CD4-positive, alpha-beta memory T cell (primary cell): Measurements from ENCODE around the gene ZDHHC19. TPM values are rescaled to one million over a fixed set of nuclear protein-coding genes. Genes with fewer than 3 reads are reported as not detected.

ENCODE experiments used
- CTCF ChIA-PET: fragments of 350-600 bp; sonication (Branson Sonifier 250); formaldehyde crosslinking; loops from one replicate; lab custom pipeline; 2021; ENCODE audit warnings: inconsistent platforms; ENCODE audit not compliant: partially characterized antibody; lab: Charles Lee
- POLR2A ChIA-PET: fragments of 350-600 bp; sonication (Branson Sonifier 250); formaldehyde crosslinking; loops from one replicate; lab custom pipeline; 2021; ENCODE audit not compliant: partially characterized antibody; lab: Charles Lee
- DNase-seq, 5 donors: peaks; one replicate each; pipeline versions ENCODE4 v3.0.0 to v3.0.0-alpha.2; 2020 to 2022; ENCODE audit warnings: mixed read lengths in 1 of 5
- H3K27ac ChIP-seq: one replicate; pipeline ENCODE4 v1.7.0; 2013; ENCODE audit warnings: low read depth, low read length
- H3K27me3 ChIP-seq: 2 replicates; pipeline ENCODE4 v1.7.0; 2013; ENCODE audit warnings: mild to moderate bottlenecking, low read length, moderate library complexity; ENCODE audit not compliant: insufficient read depth
- H3K36me3 ChIP-seq: 2 replicates; pipeline ENCODE4 v1.7.0; 2013; ENCODE audit warnings: mild to moderate bottlenecking, low read length, moderate library complexity; ENCODE audit not compliant: insufficient read depth
- H3K4me1 ChIP-seq: 2 replicates; pipeline ENCODE4 v1.7.0; 2013; ENCODE audit warnings: mild to moderate bottlenecking, low read length, moderate library complexity; ENCODE audit not compliant: insufficient read depth
- H3K4me3 ChIP-seq, 2 donors: one replicate each; pipeline ENCODE4 v1.7.0; 2013; ENCODE audit warnings: low read length in 2 of 2, mild to moderate bottlenecking in 1 of 2
- H3K9me3 ChIP-seq, 2 donors: one replicate each; pipeline ENCODE4 v1.7.0; 2013; ENCODE audit warnings: low read length in 2 of 2, control low read depth in 1 of 2; ENCODE audit not compliant: control insufficient read depth in 1 of 2
- H3K27ac Mint-ChIP-seq, 7 donors: one replicate each; pipeline ENCODE4 v1.8.0; 2020 to 2021; ENCODE audit warnings: mixed read lengths in 7 of 7, mild to moderate bottlenecking in 6 of 7, inconsistent platforms in 3 of 7, moderate library complexity in 3 of 7
- H3K27me3 Mint-ChIP-seq, 2 donors: one replicate each; pipeline ENCODE4 v1.8.0; 2020 to 2021; ENCODE audit warnings: mixed read lengths in 2 of 2
- H3K36me3 Mint-ChIP-seq, 2 donors: one replicate each; pipeline ENCODE4 v1.8.0; 2020 to 2021; ENCODE audit warnings: mixed read lengths in 2 of 2, inconsistent platforms in 1 of 2, mild to moderate bottlenecking in 1 of 2
- H3K4me1 Mint-ChIP-seq, 4 donors: one replicate each; pipeline ENCODE4 v1.8.0; 2020 to 2021; ENCODE audit warnings: mixed read lengths in 4 of 4, mild to moderate bottlenecking in 1 of 4
- H3K4me3 Mint-ChIP-seq, 8 donors: one replicate each; pipeline ENCODE4 v1.8.0; 2020 to 2021; ENCODE audit warnings: mixed read lengths in 8 of 8, mild to moderate bottlenecking in 7 of 8, moderate library complexity in 6 of 8, inconsistent platforms in 3 of 8
- H3K9me3 Mint-ChIP-seq, 8 donors: one replicate each; pipeline ENCODE4 v1.8.0; 2020 to 2021; ENCODE audit warnings: mixed read lengths in 8 of 8, mild to moderate bottlenecking in 5 of 8, inconsistent platforms in 3 of 8, moderate library complexity in 1 of 8
- intact Hi-C: fragments of 100-400 bp; cut with micrococcal nuclease; formaldehyde crosslinking; loops from one replicate; pipeline ENCODE4 v1.15.1; 2023
- polyA plus RNA-seq, 2 donors: library from polyadenylated mRNA; unstranded; fragments of 300-500 nt; fragmentation: Illumina TruSeq; gene quantifications; one replicate each; pipeline ENCODE4 v1.2.3, GENCODE V29; 2021
- total RNA-seq, 2 experiments: library from RNA; stranded (reverse); gene quantifications; one replicate each; pipeline ENCODE4 v1.2.3, GENCODE V29; 2021

Gene ZDHHC19
- total and polyA plus RNA-seq, 4 experiments from 2014 or later, result not detected

GRCh38 chr3:196222876-196223595, 11.8 kb upstream of the ZDHHC19 start:
- Histone ChIP-seq H3K27ac (no peak overlapping the region), H3K9me3 (no peaks in the 10 kb centered on the region), H3K4me3 (no peak overlapping the region), H3K36me3 (no peaks in the 10 kb centered on the region), H3K4me1 (peaks cover 13% of the 10 kb centered on the region), H3K27me3 (no peaks in the 10 kb centered on the region)
- DNase-seq, result no peak
- H3K36me3 Mint-ChIP-seq, result no peaks in the 10 kb centered on the region
- ChIA-PET CTCF (no interaction called here), POLR2A (interaction anchor here (0.6 to 1.2 kb wide), 2 partner anchors 11 to 44 kb away, joined by 3 read pairs; no protein-coding TSS in a partner anchor)
- no peaks in the 10 kb centered on the region for H3K27me3 Mint-ChIP-seq
- peak overlapping the region in 1 of 7 donors; percentile 11 for H3K27ac Mint-ChIP-seq
- no peak overlapping the region for H3K4me3 Mint-ChIP-seq
- peaks cover 0 to 2% (median 0%) of the 10 kb centered on the region in 8 donors for H3K9me3 Mint-ChIP-seq
- peaks cover 3 to 12% (median 10%) of the 10 kb centered on the region in 4 donors for H3K4me1 Mint-ChIP-seq
- intact Hi-C loops, result no loop called here

- peak overlapping the region in 2 of 7 donors; percentile 32 to 61 for H3K27ac Mint-ChIP-seq
These were observed 9.8 kb upstream of the ZDHHC19 start for GRCh38 chr3:196220991-196221390.

GRCh38 chr3:196220587-196220986, 9.4 kb upstream of the ZDHHC19 start:
- DNase-seq, result no peak
- POLR2A ChIA-PET, result interaction anchor here (1.0 kb wide), 1 partner anchor 54 kb away, joined by 3 read pairs; no protein-coding TSS in a partner anchor
- peaks cover 13% of the 10 kb centered on the region for H3K4me1 ChIP-seq
- H3K4me1 Mint-ChIP-seq, result peaks cover 3 to 12% (median 10%) of the 10 kb centered on the region in 4 donors
- no peaks in the 10 kb centered on the region for H3K36me3 Mint-ChIP-seq
- no peaks in the 10 kb centered on the region for H3K27me3 Mint-ChIP-seq
- peak overlapping the region in 2 of 8 donors; percentile 35 to 36 for H3K4me3 Mint-ChIP-seq
- intact Hi-C loops, result no loop called here
- H3K27ac Mint-ChIP-seq, result peak overlapping the region in 3 of 7 donors; percentile 32 to 70 (median 55)
- H3K9me3 Mint-ChIP-seq, result no peaks in the 10 kb centered on the region
- CTCF ChIA-PET, result interaction anchor here (1.6 to 2.2 kb wide), 2 partner anchors 14 to 32 kb away, joined by 4 to 7 read pairs; no protein-coding TSS in a partner anchor
- H3K36me3 ChIP-seq, result no peaks in the 10 kb centered on the region
- no peaks in the 10 kb centered on the region for H3K27me3 ChIP-seq
- no peak overlapping the region for H3K27ac ChIP-seq
- H3K9me3 ChIP-seq, result no peaks in the 10 kb centered on the region
- H3K4me3 ChIP-seq, result no peak overlapping the region

More at GRCh38 chr3:196220991-196221390, 9.8 kb upstream of the ZDHHC19 start:
- Mint-ChIP-seq H3K9me3 (no peaks in the 10 kb centered on the region), H3K36me3 (no peaks in the 10 kb centered on the region), H3K4me1 (peaks cover 3 to 12% (median 10%) of the 10 kb centered on the region in 4 donors), H3K4me3 (no peak overlapping the region), H3K27me3 (no peaks in the 10 kb centered on the region)
- POLR2A ChIA-PET, result interaction anchor here (1.0 kb wide), 1 partner anchor 54 kb away, joined by 3 read pairs; no protein-coding TSS in a partner anchor
- Histone ChIP-seq H3K27me3 (no peaks in the 10 kb centered on the region), H3K36me3 (no peaks in the 10 kb centered on the region), H3K27ac (no peak overlapping the region), H3K9me3 (no peaks in the 10 kb centered on the region), H3K4me3 (no peak overlapping the region), H3K4me1 (peaks cover 13% of the 10 kb centered on the region)
- CTCF ChIA-PET, result interaction anchor here (2.2 kb wide), 1 partner anchor 32 kb away, joined by 7 read pairs; no protein-coding TSS in a partner anchor
- no peak for DNase-seq
- intact Hi-C loops, result no loop called here

DNA sequence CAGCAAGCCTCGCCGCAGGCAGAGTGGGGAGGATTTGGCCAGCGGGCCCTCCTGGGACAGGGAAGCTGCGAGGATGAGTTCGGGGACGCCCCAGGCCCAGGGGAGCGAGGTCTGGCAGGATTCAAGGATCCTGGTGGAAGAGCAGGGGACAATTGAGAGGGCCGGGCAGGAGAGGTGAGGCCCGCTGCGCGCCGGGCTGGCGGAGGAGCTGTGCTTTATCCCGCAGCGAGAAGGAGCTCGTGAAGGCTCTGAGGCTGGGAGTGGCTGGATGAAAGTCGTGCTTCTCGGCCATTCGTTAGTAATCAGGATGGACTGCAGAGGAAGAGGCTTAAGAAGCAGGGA, 8.7 kb upstream of the ZDHHC19 start:
- no peak for DNase-seq
- Histone ChIP-seq H3K27me3 (no peaks in the 10 kb centered on the region), H3K4me1 (peaks cover 13% of the 10 kb centered on the region), H3K4me3 (no peak overlapping the region), H3K27ac (no peak overlapping the region), H3K36me3 (no peaks in the 10 kb centered on the region), H3K9me3 (no peaks in the 10 kb centered on the region)
- Mint-ChIP-seq H3K36me3 (no peaks in the 10 kb centered on the region), H3K27ac (peak overlapping the region in 5 of 7 donors; percentile 73 to 90 (median 80)), H3K27me3 (no peaks in the 10 kb centered on the region), H3K4me1 (peaks cover 3 to 12% (median 10%) of the 10 kb centered on the region in 4 donors), H3K9me3 (no peaks in the 10 kb centered on the region), H3K4me3 (peak overlapping the region in 4 of 8 donors; percentile 53 to 91 (median 78))
- intact Hi-C loops, result no loop called here
- POLR2A ChIA-PET, result interaction anchor here (1.0 to 1.3 kb wide), 2 partner anchors 21 to 55 kb away, joined by 3 read pairs; no protein-coding TSS in a partner anchor
- CTCF ChIA-PET, result interaction anchor here (1.6 to 2.2 kb wide), 2 partner anchors 15 to 33 kb away, joined by 4 to 7 read pairs; no protein-coding TSS in a partner anchor

GRCh38 chr3:196219194-196219969, 8.2 kb upstream of the ZDHHC19 start:
- peak; percentile 58 to 89 (median 72) for DNase-seq
- Mint-ChIP-seq H3K27ac (peak overlapping the region; percentile 67 to 94 (median 80)), H3K4me1 (peaks cover 3 to 12% (median 10%) of the 10 kb centered on the region in 4 donors), H3K4me3 (peak overlapping the region; percentile 68 to 92 (median 84)), H3K9me3 (no peaks in the 10 kb centered on the region), H3K36me3 (no peaks in the 10 kb centered on the region), H3K27me3 (no peaks in the 10 kb centered on the region)
- no peaks in the 10 kb centered on the region for H3K27me3 ChIP-seq
- peaks cover 13% of the 10 kb centered on the region for H3K4me1 ChIP-seq
- POLR2A ChIA-PET, result interaction anchor here (0.8 to 1.3 kb wide), 3 partner anchors 21 to 141 kb away, joined by 3 read pairs; no protein-coding TSS in a partner anchor
- H3K27ac ChIP-seq, result peak overlapping the region; percentile 16
- H3K9me3 ChIP-seq, result no peaks in the 10 kb centered on the region
- peak overlapping the region; percentile 33 to 39 for H3K4me3 ChIP-seq
- H3K36me3 ChIP-seq, result no peaks in the 10 kb centered on the region
- CTCF ChIA-PET, result interaction anchor here (1.6 to 2.2 kb wide), 3 partner anchors 15 to 34 kb away, joined by 4 to 7 read pairs (median 7); no protein-coding TSS in a partner anchor
- intact Hi-C loops, result no loop called here

DNA sequence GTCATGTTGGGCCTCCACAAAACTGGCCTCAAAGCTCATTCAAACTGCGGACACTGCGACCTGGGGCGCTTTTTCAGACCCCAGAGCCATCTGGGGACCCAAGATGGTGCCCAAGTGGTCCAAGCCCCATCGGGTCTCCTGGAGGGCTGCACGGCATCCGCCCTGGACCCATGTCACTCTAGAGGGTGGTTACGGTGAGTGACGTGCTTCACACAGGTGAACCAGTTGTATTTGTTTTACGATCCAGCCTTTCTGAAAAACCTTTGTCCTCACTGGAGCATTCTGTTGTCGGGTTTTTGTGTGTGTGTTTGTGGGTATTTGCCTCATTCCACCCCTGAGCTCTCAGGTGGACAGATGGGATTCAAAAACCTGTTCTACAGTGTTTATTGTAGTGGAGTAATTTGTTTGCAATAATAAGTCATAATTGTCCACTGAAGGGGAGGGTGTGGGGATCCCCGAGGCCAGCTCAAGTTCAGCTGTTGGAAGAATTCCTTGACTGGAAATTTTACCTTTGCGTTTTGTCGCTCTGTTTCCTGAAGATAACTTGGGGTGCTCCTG, 7.0 kb upstream of the ZDHHC19 start:
- H3K9me3 ChIP-seq, result no peaks in the 10 kb centered on the region
- no peaks in the 10 kb centered on the region for H3K27me3 Mint-ChIP-seq
- no peak for DNase-seq
- intact Hi-C loops, result no loop called here
- CTCF ChIA-PET, result interaction anchor here (0.9 to 2.1 kb wide), 2 partner anchors 21 to 145 kb away, joined by 3 to 7 read pairs; no protein-coding TSS in a partner anchor
- peaks cover 13% of the 10 kb centered on the region for H3K4me1 ChIP-seq
- no peaks in the 10 kb centered on the region for H3K9me3 Mint-ChIP-seq
- no peak overlapping the region for H3K27ac ChIP-seq
- no peaks in the 10 kb centered on the region for H3K27me3 ChIP-seq
- H3K4me3 ChIP-seq, result no peak overlapping the region
- H3K36me3 ChIP-seq, result no peaks in the 10 kb centered on the region
- H3K4me1 Mint-ChIP-seq, result peaks cover 3 to 12% (median 10%) of the 10 kb centered on the region in 4 donors
- H3K36me3 Mint-ChIP-seq, result no peaks in the 10 kb centered on the region
- POLR2A ChIA-PET, result interaction anchor here (0.8 kb wide), 1 partner anchor 140 kb away, joined by 3 read pairs; no protein-coding TSS in a partner anchor
- peak overlapping the region in 4 of 8 donors; percentile 7 to 26 (median 13) for H3K4me3 Mint-ChIP-seq
- H3K27ac Mint-ChIP-seq, result peak overlapping the region in 2 of 7 donors; percentile 22 to 88
